Measurements from ENCODE around the gene SNN.

DNA sequence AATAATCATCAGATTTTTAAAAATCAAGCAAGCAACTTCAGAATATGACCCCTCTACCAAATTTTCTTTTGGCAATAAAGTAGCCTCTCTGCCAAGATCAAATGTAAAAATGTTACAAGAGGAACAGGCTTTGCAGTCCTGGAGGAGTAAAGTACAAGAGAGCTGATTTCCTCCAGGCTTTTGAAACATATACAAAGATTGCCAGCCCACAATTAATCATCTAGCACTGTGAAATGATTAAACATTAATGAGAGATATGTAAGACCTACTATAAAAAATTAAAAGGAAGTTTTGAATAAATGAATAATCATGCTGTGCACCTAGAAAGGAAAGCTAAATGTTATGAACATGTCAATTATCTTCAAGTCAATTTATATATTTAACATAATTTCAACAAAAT, 48.1 kb downstream of the SNN start:
- TF ChIP-seq CTCF (conservative IDR thresholded peaks at IDR 0.05; ENCODE audit: low read length): no peak
- no peak for TF ChIP-seq EZH2phosphoT487 (IDR thresholded peaks at IDR 0.05; ENCODE audit: borderline replicate concordance)
